ENCODE data around the gene DDAH2.

DDAH2 gene

GRCh38 chr6:31691564-31692108 lies 37.5 kb downstream of the DDAH2 start:
- in situ Hi-C loops (cut with MboI; ENCODE audit: low sequenced_read_pairs), result no loop called here

- in situ Hi-C loops (cut with MboI; ENCODE audit: low sequenced_read_pairs), result no loop called here
Measured at GRCh38 chr6:31691078-31691463, 38.0 kb downstream of the DDAH2 start.

DNA sequence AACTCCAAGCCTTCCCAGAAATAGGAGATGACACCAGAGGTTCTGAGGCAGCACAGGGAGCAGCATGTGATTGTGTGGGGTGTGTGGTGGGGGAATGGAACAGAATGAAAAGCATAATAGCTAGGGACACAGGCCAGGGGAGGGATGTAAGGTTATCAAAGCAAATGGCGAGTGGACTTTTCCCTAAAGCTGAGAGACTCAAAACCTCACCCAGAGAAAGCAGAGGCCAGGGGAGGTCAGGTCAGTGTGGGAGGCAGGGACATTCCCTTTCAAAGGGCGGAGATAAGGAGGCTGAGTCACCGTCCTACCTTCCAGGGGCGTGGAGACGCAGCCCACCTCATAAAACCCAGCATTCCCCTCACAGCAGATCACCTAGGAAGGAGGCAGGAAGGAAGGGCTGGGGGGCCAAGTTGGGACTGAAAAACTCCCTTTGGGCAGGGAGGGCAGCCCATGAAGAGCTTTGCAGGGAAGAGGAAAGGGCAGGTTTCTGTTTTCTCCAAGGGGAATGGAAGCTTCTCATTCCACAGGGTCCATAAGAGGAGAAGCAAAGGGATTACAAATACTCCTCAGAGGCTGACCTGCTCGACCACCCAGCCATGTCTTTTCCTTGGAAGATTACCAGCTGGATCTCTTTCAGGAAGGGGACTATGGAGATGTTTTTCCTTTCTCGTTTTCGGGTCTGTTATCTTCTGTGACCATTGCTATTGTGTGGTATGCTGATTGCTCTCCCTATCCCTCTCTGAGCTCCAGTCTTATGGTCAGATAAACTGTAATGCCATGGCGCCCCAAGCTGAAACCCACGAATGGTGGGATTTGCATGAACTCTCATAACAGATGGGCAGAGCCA lies 38.6 kb downstream of the DDAH2 start:
- in situ Hi-C loops (cut with MboI; ENCODE audit: low sequenced_read_pairs), result no loop called here

DNA sequence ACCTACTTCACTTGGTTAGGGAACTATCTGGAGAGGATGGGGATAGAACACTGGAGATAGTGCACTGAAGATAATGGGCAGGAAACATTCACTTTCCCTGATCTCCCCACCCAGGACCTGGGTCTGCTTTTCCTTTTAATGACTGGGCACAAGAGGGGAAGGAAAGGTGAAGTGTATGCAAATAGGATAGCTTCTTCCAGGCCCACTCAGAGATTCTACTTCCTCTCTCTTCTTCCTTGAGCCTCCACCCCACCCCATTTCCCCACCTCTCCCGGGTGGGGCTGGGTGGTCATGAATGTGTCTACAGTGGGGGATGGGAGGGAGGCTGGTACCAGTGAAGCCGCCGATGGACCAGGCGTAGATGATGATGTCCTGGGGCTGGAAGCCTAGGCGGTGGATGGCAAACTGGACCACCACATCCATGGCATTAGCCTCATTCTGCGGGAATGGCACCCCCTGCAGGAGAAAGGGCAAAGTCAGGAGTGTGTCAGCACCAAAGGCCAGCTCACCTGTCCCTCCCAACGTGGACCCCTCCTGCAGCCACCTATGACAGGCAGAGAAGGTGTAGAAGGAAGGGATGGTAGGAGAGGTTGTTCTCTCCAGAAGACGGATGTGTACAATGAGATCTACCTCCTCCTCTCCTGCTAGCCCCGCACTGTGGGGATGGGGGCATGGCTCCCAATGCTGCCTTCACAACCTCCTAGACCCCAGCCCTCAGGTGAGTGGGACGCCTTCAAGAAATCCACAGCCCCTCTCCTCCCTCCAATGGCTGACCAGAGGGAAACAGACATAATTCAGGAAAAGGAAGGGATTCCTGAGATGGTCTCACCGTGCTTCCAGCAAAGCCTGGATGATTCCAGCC lies 39.6 kb downstream of the DDAH2 start:
- in situ Hi-C loops (cut with MboI; ENCODE audit: low sequenced_read_pairs), result no loop called here

- in situ Hi-C loops (cut with MboI; ENCODE audit: low sequenced_read_pairs), result no loop called here
Measured at GRCh38 chr6:31687860-31688693, 41.0 kb downstream of the DDAH2 start.

GRCh38 chr6:31687321-31687720 lies 41.8 kb downstream of the DDAH2 start:
- in situ Hi-C loops (cut with MboI; ENCODE audit: low sequenced_read_pairs), result no loop called here

- in situ Hi-C loops (cut with MboI; ENCODE audit: low sequenced_read_pairs), result no loop called here
Measured at GRCh38 chr6:31686483-31686882, 42.6 kb downstream of the DDAH2 start.

DNA sequence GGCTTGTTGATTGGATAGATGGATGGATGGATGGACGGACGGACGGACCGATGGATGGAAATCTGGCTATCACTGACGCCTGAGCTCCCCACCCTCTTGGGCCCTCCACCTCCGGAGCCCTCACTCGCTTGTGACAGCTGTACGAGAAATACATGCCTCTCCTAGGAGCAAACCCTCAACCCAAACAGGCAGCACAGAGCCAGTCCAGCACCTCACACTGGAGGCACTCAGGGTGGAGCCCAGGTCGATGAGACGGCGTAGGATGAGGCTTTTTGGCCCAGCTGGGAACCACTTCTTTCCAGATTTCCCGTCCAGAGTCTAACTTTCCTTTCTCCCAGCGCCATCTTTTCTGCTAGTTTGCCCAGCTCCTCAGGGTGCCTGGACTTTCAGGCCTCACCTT lies 45.5 kb downstream of the DDAH2 start:
- in situ Hi-C loops (cut with MboI; ENCODE audit: low sequenced_read_pairs), result no loop called here

DNA sequence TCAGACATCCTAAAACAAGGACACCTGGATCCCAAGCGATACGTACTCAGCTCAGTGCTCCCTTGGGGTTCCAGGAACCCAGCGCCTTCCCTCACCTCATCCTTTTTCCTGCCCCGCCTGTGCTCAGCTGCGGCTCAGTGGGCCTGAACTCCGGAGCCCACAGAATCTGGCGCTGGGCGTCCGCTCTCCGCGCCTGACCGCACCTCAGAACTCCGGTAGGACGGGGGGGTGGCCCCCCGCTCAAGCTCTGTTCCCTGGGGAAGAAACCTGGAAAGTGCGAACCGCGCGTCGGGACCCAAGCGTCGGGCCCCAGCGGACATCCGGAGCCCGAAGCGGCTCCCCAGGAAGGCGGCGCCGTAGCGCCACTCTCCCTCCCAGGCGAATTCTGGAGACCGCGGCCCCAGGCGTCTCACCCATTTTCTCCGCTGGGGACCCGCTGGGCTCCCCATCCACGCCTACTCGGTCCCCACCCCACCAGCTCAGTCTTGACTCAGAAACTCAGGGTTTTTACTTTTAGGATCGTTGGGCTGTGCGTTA lies 47.9 kb downstream of the DDAH2 start:
- in situ Hi-C loops (cut with MboI; ENCODE audit: low sequenced_read_pairs), result no loop called here

DNA sequence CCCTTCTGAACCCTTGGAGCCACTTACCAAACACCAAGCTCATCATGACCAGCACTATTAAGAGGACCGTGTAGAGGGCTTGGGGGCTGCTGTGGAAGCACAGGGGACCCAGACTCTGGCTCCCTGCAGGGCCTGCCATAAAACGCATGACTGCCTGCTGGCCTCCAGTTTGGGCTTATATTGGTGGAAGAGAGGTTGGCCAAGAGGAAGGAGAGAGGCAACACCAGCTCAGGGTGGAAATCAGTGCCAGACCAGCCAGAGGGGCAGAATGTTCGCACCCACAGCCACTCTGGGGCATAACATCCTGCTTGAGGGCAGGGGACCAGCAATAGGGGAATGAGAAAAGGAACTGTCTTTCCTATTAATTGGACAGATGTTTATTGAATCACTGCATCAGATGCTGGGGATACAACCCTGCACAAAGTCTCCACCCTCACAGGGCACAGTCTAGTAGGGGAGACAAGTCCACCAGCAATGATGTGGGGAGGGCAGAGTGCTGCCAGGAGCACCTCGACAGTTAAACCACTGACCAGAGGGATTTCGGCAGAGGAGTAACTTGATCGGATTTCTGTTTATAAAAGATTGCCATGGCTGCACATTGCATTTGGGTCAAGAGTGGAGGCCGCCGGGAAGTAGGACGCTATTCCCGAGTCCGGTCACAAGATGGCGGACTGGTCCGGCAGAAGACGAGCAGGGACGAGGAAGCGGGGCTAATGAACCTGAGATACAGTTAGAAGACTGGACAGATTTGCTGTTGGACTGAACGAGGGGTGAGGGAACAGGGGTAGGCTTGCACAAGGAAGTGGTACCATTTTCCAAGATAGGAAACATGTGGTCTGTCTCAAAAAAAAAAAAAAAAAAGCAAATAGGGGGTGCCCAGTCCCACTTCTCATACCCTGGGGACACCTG lies 48.6 kb downstream of the DDAH2 start, which contains the start of gene LY6G5C:
LY6G5C (minus strand) TSS at position 842 of the 909 bp plus-strand sequence; CDS start at position 148, 694 bp downstream.
- in situ Hi-C loops (cut with MboI; ENCODE audit: low sequenced_read_pairs), result no loop called here

GRCh38 chr6:31677955-31678354 lies 51.1 kb downstream of the DDAH2 start:
- in situ Hi-C loops (cut with MboI; ENCODE audit: low sequenced_read_pairs), result no loop called here

All from HL-60/S4 treated with retinoic acid at 250 ng/mL for 4 days and 3 days (cell line).